NCI-H748 (cell line): ENCODE results near the gene TNS1.

Experiments used
- DNase-seq: peaks from one replicate; lab custom pipeline; 2025; ENCODE audit not compliant: unreplicated experiment; lab: John Stamatoyannopoulos, UW

The TNS1 gene

GRCh38 chr2:217880287-217880889 lies 122.4 kb downstream of the TNS1 start:
- no peak for DNase-seq

- DNase-seq: no peak
These were observed 123.7 kb downstream of the TNS1 start for GRCh38 chr2:217878915-217879590.

- no peak for DNase-seq
These were observed 124.9 kb downstream of the TNS1 start for GRCh38 chr2:217877866-217878265.

GRCh38 chr2:217876253-217876570 lies 126.6 kb downstream of the TNS1 start:
- no peak for DNase-seq

- DNase-seq: no peak
These were observed 127.1 kb downstream of the TNS1 start for GRCh38 chr2:217875556-217876252.

GRCh38 chr2:217875138-217875537 lies 127.7 kb downstream of the TNS1 start:
- DNase-seq: no peak

- no peak for DNase-seq
These were observed 129.4 kb downstream of the TNS1 start for GRCh38 chr2:217873371-217873770.

GRCh38 chr2:217872319-217872718 lies 130.5 kb downstream of the TNS1 start:
- no peak for DNase-seq

- no peak for DNase-seq
These were observed 132.2 kb downstream of the TNS1 start for GRCh38 chr2:217870528-217871011.

GRCh38 chr2:217868911-217869334 lies 133.9 kb downstream of the TNS1 start:
- no peak for DNase-seq

- no peak for DNase-seq
These were observed 134.4 kb downstream of the TNS1 start for GRCh38 chr2:217868265-217868892.

- DNase-seq: no peak
These were observed 136.3 kb downstream of the TNS1 start for GRCh38 chr2:217866457-217866856.

GRCh38 chr2:217864963-217865772 lies 137.6 kb downstream of the TNS1 start:
- no peak for DNase-seq

GRCh38 chr2:217863883-217864282 lies 138.9 kb downstream of the TNS1 start:
- no peak for DNase-seq

GRCh38 chr2:217861334-217861877 lies 141.4 kb downstream of the TNS1 start:
- no peak for DNase-seq

GRCh38 chr2:217859926-217860325 lies 142.9 kb downstream of the TNS1 start:
- DNase-seq: no peak

- DNase-seq: peak; percentile 47
These were observed 144.0 kb downstream of the TNS1 start for GRCh38 chr2:217858519-217859491.

- no peak for DNase-seq
These were observed 144.9 kb downstream of the TNS1 start for GRCh38 chr2:217857624-217858506.

- DNase-seq: no peak
These were observed 145.9 kb downstream of the TNS1 start for GRCh38 chr2:217856871-217857270.
